ENCODE results near the gene MMP2. TPM values are rescaled to one million over a fixed set of nuclear protein-coding genes. Genes with fewer than 3 reads are reported as not detected.
A peak's percentile ranks its signal among the peaks of the same experiment; 100 is the strongest.

MMP2 gene
- total RNA-seq, 4 donors from 2014 or later, result 94.9 to 286 (median 216) TPM

- 85 to 90% methylated on average over 8 of the region's 8 CpGs for WGBS, 2 donors
- Histone ChIP-seq H3K36me3 (no peaks in the 10 kb centered on the region), H3K9me3 (no peaks in the 10 kb centered on the region), H3K4me1 (peaks cover 24 to 54% of the 10 kb centered on the region in 2 donors), H3K27ac (peak overlapping the region; percentile 45 to 85 (median 78)), H3K4me3 (replicated peaks in 1 of 3) (no peak overlapping the region), H3K27me3 (no peaks in the 10 kb centered on the region)
- TF ChIP-seq, protein P1, sequence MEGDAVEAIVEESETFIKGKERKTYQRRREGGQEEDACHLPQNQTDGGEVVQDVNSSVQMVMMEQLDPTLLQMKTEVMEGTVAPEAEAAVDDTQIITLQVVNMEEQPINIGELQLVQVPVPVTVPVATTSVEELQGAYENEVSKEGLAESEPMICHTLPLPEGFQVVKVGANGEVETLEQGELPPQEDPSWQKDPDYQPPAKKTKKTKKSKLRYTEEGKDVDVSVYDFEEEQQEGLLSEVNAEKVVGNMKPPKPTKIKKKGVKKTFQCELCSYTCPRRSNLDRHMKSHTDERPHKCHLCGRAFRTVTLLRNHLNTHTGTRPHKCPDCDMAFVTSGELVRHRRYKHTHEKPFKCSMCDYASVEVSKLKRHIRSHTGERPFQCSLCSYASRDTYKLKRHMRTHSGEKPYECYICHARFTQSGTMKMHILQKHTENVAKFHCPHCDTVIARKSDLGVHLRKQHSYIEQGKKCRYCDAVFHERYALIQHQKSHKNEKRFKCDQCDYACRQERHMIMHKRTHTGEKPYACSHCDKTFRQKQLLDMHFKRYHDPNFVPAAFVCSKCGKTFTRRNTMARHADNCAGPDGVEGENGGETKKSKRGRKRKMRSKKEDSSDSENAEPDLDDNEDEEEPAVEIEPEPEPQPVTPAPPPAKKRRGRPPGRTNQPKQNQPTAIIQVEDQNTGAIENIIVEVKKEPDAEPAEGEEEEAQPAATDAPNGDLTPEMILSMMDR (IDR thresholded peaks at IDR 0.05), result no peak
- TF ChIP-seq POLR2A (IDR thresholded peaks at IDR 0.05), result no peak
- intact Hi-C loops (cut with DNase I), result no loop called here
- DNase-seq, result no peak
These were observed 17.6 kb downstream of the MMP2 start for GRCh38 chr16:55496509-55497145.

GRCh38 chr16:55497558-55497957 lies 18.6 kb downstream of the MMP2 start:
- H3K36me3 ChIP-seq, result no peaks in the 10 kb centered on the region
- TF ChIP-seq, protein P1 (IDR thresholded peaks at IDR 0.05), result no peak
- TF ChIP-seq POLR2A (IDR thresholded peaks at IDR 0.05), result no peak
- no peaks in the 10 kb centered on the region for H3K9me3 ChIP-seq
- H3K4me1 ChIP-seq, result peaks cover 33 to 63% of the 10 kb centered on the region in 2 donors
- no peak for DNase-seq
- H3K27ac ChIP-seq, result no peak overlapping the region
- H3K4me3 ChIP-seq (replicated peaks in 1 of 3), result no peak overlapping the region
- no peaks in the 10 kb centered on the region for H3K27me3 ChIP-seq
- intact Hi-C loops (cut with DNase I), result no loop called here
- 91 to 97% methylated on average over 3 to 5 of the region's 5 CpGs for WGBS, 2 donors

DNA sequence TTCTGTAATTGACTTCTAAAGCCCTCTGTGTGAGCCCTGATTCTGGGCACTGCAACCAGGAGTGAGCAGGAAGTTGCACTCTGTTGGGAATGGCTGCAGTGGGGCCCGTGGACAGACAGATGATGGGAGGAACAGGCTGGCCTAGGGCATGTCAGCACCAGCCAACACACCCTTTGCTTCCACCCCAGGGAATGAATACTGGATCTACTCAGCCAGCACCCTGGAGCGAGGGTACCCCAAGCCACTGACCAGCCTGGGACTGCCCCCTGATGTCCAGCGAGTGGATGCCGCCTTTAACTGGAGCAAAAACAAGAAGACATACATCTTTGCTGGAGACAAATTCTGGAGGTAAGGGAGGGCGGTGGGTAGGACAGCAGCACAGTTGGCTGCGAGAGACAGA lies 19.1 kb downstream of the MMP2 start:
- Histone ChIP-seq H3K4me3 (replicated peaks in 1 of 3) (no peak overlapping the region), H3K4me1 (peaks cover 39 to 69% of the 10 kb centered on the region in 2 donors), H3K9me3 (no peaks in the 10 kb centered on the region), H3K27me3 (no peaks in the 10 kb centered on the region), H3K27ac (no peak overlapping the region), H3K36me3 (no peaks in the 10 kb centered on the region)
- intact Hi-C loops (cut with DNase I), result no loop called here
- DNase-seq, result no peak
- 95% methylated on average over 5 to 6 of the region's 6 CpGs for WGBS, 2 donors
- TF ChIP-seq, protein P1 (IDR thresholded peaks at IDR 0.05), result no peak
- TF ChIP-seq POLR2A (IDR thresholded peaks at IDR 0.05), result no peak

DNA sequence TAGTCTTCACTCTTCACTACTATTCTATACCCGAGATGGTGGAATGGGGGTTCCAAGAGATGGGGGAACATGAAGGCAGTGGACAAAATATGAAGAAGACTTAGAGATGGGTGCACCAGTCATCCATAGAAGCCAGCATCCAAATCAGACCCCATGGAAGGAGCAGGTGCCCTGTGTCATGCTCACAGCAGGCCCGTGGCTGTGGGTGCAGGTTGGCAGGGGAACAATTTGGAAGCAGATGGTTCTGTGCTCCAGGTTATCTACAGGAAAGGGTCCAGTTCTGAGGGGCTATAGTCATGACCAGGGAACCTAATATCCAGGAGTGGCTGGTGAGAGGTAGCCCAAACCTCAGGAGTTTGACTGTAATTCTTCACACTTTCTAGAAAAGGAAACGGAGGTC lies 20.3 kb downstream of the MMP2 start:
- 89 to 92% methylated on average over 3 of the region's 3 CpGs for WGBS, 2 donors
- H3K36me3 ChIP-seq, result no peaks in the 10 kb centered on the region
- intact Hi-C loops (cut with DNase I), result no loop called here
- no peak overlapping the region for H3K4me3 ChIP-seq (replicated peaks in 1 of 3)
- H3K27ac ChIP-seq, result peak overlapping the region in 2 of 3 donors; percentile 42 to 58
- TF ChIP-seq POLR2A (IDR thresholded peaks at IDR 0.05), result no peak
- TF ChIP-seq, protein P1 (IDR thresholded peaks at IDR 0.05), result no peak
- no peak for DNase-seq
- no peaks in the 10 kb centered on the region for H3K27me3 ChIP-seq
- peaks cover 50 to 77% of the 10 kb centered on the region in 2 donors for H3K4me1 ChIP-seq
- H3K9me3 ChIP-seq, result no peaks in the 10 kb centered on the region

GRCh38 chr16:55499951-55500529 lies 21.0 kb downstream of the MMP2 start:
- peak overlapping the region; percentile 3 to 78 (median 58) for H3K27ac ChIP-seq
- no peak for DNase-seq
- intact Hi-C loops (cut with DNase I), result no loop called here
- no peaks in the 10 kb centered on the region for H3K36me3 ChIP-seq
- H3K9me3 ChIP-seq, result no peaks in the 10 kb centered on the region
- no peak overlapping the region for H3K4me3 ChIP-seq (replicated peaks in 1 of 3)
- 60 to 71% methylated on average over 10 of the region's 10 CpGs for WGBS, 2 donors
- TF ChIP-seq POLR2A (IDR thresholded peaks at IDR 0.05), result no peak
- TF ChIP-seq, protein P1 (IDR thresholded peaks at IDR 0.05), result no peak
- H3K27me3 ChIP-seq, result no peaks in the 10 kb centered on the region
- H3K4me1 ChIP-seq, result peaks cover 56 to 74% of the 10 kb centered on the region in 2 donors
